ENCODE measurements around the gene CRTC3. TPM values are rescaled to one million over a fixed set of nuclear protein-coding genes. Genes with fewer than 3 reads are reported as not detected.

The CRTC3 gene, protein sequence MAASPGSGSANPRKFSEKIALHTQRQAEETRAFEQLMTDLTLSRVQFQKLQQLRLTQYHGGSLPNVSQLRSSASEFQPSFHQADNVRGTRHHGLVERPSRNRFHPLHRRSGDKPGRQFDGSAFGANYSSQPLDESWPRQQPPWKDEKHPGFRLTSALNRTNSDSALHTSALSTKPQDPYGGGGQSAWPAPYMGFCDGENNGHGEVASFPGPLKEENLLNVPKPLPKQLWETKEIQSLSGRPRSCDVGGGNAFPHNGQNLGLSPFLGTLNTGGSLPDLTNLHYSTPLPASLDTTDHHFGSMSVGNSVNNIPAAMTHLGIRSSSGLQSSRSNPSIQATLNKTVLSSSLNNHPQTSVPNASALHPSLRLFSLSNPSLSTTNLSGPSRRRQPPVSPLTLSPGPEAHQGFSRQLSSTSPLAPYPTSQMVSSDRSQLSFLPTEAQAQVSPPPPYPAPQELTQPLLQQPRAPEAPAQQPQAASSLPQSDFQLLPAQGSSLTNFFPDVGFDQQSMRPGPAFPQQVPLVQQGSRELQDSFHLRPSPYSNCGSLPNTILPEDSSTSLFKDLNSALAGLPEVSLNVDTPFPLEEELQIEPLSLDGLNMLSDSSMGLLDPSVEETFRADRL
- 12.8 and 18.5 TPM in 2 replicates for total RNA-seq

GRCh38 chr15:90529371-90530249, at the start of gene CRTC3:
Gene CRTC3 (plus strand): TSS chr15:90529923. CDS start chr15:90530072, 149 bp downstream.

Other genes with a start within 250 kb of the CRTC3 start
- 2.1 and 6.7 TPM in 2 replicates for gene ZNF774, start 177.6 kb upstream of the CRTC3 start, total RNA-seq
- gene IQGAP1, start 141.7 kb upstream of the CRTC3 start, total RNA-seq: 182 and 447 TPM in 2 replicates
- 0.59 and 4.0 TPM in 2 replicates for gene BLM, start 187.4 kb downstream of the CRTC3 start, total RNA-seq

Measured in smooth muscle cell of the umbilical artery (primary cell).